Measurements from ENCODE around the gene PLA2G4E. TPM values are rescaled to one million over a fixed set of nuclear protein-coding genes. Genes with fewer than 3 reads are reported as not detected.

PLA2G4E gene
- total and polyA plus RNA-seq, 9 of the 15 experiments (the other 6 are each of a cell fraction or from before 2014, with no cell fraction given): 0.03 TPM; not detected in 8

GRCh38 chr15:42012241-42012640 is 8.6 kb downstream of the PLA2G4E start (continued):
- TF ChIP-seq, protein P1, sequence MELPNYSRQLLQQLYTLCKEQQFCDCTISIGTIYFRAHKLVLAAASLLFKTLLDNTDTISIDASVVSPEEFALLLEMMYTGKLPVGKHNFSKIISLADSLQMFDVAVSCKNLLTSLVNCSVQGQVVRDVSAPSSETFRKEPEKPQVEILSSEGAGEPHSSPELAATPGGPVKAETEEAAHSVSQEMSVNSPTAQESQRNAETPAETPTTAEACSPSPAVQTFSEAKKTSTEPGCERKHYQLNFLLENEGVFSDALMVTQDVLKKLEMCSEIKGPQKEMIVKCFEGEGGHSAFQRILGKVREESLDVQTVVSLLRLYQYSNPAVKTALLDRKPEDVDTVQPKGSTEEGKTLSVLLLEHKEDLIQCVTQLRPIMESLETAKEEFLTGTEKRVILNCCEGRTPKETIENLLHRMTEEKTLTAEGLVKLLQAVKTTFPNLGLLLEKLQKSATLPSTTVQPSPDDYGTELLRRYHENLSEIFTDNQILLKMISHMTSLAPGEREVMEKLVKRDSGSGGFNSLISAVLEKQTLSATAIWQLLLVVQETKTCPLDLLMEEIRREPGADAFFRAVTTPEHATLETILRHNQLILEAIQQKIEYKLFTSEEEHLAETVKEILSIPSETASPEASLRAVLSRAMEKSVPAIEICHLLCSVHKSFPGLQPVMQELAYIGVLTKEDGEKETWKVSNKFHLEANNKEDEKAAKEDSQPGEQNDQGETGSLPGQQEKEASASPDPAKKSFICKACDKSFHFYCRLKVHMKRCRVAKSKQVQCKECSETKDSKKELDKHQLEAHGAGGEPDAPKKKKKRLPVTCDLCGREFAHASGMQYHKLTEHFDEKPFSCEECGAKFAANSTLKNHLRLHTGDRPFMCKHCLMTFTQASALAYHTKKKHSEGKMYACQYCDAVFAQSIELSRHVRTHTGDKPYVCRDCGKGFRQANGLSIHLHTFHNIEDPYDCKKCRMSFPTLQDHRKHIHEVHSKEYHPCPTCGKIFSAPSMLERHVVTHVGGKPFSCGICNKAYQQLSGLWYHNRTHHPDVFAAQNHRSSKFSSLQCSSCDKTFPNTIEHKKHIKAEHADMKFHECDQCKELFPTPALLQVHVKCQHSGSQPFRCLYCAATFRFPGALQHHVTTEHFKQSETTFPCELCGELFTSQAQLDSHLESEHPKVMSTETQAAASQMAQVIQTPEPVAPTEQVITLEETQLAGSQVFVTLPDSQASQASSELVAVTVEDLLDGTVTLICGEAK (IDR thresholded peaks at IDR 0.05): no peak
- TF ChIP-seq, protein P1 (CRISPR knock-in tag; IDR thresholded peaks at IDR 0.05): no peak
- TF ChIP-seq L3MBTL2 (IDR thresholded peaks at IDR 0.05) (no peak), CHD1 (IDR thresholded peaks at IDR 0.05; ENCODE audit: low read length) (no peak), SIN3B (IDR thresholded peaks at IDR 0.05; ENCODE audit: low read depth) (no peak), ID3 (CRISPR knock-in tag; IDR thresholded peaks at IDR 0.05) (no peak), ID3 (tag; IDR thresholded peaks at IDR 0.05) (no peak), KDM5B (IDR thresholded peaks at IDR 0.05; ENCODE audit: insufficient replicate concordance, low read depth, low read length) (no peak), DDX20 (tag; IDR thresholded peaks at IDR 0.05; ENCODE audit: low read depth) (no peak)
- TF ChIP-seq, protein P2, sequence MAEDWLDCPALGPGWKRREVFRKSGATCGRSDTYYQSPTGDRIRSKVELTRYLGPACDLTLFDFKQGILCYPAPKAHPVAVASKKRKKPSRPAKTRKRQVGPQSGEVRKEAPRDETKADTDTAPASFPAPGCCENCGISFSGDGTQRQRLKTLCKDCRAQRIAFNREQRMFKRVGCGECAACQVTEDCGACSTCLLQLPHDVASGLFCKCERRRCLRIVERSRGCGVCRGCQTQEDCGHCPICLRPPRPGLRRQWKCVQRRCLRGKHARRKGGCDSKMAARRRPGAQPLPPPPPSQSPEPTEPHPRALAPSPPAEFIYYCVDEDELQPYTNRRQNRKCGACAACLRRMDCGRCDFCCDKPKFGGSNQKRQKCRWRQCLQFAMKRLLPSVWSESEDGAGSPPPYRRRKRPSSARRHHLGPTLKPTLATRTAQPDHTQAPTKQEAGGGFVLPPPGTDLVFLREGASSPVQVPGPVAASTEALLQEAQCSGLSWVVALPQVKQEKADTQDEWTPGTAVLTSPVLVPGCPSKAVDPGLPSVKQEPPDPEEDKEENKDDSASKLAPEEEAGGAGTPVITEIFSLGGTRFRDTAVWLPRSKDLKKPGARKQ (CRISPR knock-in tag; IDR thresholded peaks at IDR 0.05): no peak
